NCI-H2196 treated with DMSO at 0.1 percent for 48 hours (cell line): ENCODE measurements around the gene SLC17A9.

ENCODE experiments used
- DNase-seq: peaks from one replicate; lab custom pipeline; 2025; ENCODE audit not compliant: unreplicated experiment; lab: John Stamatoyannopoulos, UW

The SLC17A9 gene, protein sequence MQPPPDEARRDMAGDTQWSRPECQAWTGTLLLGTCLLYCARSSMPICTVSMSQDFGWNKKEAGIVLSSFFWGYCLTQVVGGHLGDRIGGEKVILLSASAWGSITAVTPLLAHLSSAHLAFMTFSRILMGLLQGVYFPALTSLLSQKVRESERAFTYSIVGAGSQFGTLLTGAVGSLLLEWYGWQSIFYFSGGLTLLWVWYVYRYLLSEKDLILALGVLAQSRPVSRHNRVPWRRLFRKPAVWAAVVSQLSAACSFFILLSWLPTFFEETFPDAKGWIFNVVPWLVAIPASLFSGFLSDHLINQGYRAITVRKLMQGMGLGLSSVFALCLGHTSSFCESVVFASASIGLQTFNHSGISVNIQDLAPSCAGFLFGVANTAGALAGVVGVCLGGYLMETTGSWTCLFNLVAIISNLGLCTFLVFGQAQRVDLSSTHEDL

GRCh38 chr20:62952373-62952967, at the start of gene SLC17A9:
SLC17A9 (plus strand) TSS chr20:62952709; CDS start chr20:62952831, 122 bp downstream.
- DNase-seq: no peak

- DNase-seq: no peak
Measured at GRCh38 chr20:62902926-62903615, 49.4 kb upstream of the SLC17A9 start.

GRCh38 chr20:62905536-62906117, 46.9 kb upstream of the SLC17A9 start:
- DNase-seq: no peak

DNA sequence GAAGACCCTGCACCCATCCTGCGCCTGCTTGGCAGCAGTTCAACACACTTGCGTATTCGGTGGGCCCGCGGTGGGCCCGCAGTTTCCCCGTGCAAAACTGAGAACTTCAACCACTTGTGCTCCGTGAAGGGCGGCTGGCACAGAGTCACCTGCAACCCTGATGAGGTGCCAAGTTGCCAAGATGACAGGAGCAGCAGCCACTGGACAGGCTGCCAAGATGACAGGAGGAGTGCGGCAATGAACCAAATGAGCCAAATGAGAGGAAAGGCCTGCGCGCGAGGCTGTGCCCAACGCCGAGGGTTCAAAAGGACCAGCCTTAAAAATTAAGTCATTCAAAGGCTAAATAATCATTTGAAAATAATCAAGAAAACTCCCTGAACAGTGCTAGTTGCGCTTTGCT, 46.3 kb upstream of the SLC17A9 start:
- DNase-seq: no peak

DNA sequence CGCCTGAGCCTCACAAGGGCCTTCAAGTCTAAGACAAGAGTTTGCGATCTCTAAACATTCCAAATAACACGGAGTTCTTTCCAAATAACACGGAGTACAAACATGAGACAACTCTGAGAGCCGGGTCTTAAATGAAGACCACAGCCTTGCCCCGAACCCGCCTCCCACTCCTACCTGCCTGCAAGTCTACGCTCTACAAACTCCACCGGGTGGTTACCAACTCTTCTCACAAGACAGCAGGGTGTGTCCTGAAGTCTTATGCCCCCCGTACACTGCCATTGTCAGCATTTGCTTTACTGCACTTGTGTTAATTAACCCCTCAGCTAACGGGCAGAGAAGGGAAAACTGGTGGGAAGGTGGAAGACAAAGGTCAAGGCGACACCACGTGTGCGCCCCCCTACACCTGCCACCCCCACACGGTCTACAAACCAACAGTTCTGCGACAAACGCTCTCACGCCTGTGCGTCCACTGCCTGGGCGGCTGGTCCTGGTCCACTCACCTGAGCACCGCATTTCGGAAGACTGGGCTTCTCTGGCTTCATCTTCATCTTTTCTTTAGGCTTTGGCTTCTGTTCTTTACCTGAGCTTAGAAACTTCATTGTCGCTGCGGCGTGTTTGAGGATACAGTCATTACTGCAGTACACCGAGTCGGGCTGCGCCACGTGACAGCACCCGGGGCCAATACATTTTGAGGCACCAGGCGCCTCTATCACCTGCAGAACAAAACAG, 45.7 kb upstream of the SLC17A9 start:
- no peak for DNase-seq

DNA sequence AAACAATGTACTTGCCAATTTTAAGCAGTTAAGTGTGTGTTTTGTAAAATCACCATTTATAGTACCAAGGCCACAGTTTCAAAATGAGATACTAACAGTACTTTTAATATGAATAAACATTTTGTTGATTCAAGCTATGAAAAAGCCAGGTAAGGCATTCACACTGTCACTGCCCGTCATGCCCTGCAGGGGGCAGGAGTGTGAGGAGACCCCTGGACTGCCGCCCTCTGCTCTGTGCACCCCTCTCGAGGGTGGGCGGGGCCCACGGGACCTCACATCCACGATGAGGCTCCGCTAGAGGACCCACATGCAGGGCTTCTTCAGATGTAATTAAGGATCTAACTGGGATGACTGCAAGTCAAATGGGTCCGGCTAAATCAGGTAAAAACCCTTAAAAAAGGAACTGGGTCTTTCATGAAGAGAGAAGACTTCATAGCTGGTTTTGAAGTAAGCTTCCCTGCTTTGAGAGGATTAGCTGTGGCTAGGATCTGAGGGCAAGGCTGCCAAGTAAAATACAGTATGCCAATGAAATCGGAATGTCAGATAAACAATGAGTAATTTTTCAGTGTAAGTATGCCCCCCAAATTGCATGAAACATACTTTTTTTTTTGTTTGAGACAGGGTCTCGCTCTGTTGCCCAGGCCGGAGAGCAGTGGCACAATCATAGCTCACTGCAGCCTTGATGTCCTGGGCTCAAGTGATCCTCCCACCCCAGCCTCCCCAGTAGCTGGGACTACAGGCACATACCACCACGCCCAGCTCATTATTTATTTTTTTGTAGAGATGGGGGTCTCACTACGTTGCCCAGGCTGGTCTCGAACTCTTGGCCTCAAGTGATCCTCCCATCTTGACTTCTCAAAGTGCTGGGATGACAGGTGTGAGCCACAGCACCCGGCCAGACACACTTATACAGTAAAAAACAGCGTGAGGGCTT, 44.9 kb upstream of the SLC17A9 start:
- no peak for DNase-seq

GRCh38 chr20:62908971-62909791, 43.3 kb upstream of the SLC17A9 start:
- DNase-seq: peak; percentile 22

- DNase-seq: no peak
Measured at GRCh38 chr20:62910217-62910766, 42.2 kb upstream of the SLC17A9 start.

- DNase-seq: no peak
Measured at GRCh38 chr20:62910777-62911497, 41.6 kb upstream of the SLC17A9 start.

GRCh38 chr20:62911701-62912280, 40.7 kb upstream of the SLC17A9 start:
- no peak for DNase-seq

DNA sequence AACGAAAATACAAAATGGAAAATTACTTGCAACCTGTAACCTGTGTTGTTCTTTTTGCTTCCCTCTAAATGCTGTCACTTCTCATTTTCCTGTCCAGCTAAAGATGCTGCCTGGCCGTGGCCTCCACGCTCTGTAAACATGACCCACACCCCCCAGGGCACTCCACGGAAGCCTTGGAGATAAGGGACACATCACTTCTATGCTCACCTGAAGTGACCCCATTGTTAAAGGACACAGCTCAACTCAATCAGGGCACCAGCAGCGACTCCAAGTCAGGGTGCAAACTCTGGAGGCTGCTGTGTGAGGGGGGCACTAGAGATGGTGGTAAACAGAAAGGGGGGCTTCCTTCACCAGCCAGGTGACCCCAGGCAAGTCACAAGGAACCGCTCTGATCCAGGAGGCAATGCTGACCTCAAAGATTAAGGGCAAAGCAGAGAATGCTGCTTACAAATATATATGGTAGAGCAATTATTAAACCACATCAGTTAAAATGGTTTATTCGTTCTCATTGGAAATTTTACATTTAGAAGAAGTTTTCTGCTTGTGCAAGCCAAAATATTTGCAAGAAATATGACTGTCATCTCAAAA, 39.4 kb upstream of the SLC17A9 start:
- DNase-seq: no peak

DNA sequence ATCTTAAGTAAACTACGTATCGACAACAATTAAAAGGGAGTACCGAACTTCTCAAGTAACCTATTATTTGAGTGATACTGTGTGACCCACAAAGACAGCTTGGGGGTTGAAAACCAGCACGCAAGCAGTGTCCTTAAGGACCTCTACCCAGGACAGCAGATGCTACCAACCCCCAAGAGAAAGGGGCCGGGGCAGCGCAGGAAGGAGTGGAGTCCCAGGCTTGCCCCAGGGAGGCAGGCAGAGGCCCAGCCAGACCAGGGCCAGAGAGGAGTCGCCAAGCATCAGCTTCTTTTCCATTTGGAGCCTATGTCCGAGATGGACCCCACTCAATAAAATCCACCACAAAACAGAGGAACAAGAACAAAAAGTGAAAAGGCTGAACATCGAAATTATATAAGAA, 38.1 kb upstream of the SLC17A9 start:
- no peak for DNase-seq

DNA sequence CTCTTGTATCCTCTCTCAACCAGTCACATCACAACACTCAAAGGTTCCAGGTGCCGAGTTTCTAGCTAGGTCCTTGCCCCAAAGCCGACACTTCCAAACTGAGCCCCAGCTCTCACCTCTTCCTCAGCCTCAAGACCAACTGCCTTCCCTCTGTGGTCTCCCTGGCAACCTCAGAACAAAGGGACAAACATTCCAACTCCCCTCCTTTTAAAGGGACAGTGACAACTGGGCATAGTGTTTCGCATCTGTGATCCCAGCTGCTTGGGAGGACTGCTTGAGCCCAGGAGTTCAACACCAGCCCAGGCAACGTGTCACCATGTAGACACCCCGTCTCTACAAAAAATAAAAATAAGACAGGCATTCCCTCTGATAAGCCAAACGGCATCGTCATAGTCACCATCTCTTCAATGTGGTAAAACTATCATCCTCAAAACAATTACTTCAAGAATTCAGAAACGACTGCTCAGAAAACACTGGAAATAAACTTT, 37.5 kb upstream of the SLC17A9 start:
- peak; percentile 25 for DNase-seq

DNA sequence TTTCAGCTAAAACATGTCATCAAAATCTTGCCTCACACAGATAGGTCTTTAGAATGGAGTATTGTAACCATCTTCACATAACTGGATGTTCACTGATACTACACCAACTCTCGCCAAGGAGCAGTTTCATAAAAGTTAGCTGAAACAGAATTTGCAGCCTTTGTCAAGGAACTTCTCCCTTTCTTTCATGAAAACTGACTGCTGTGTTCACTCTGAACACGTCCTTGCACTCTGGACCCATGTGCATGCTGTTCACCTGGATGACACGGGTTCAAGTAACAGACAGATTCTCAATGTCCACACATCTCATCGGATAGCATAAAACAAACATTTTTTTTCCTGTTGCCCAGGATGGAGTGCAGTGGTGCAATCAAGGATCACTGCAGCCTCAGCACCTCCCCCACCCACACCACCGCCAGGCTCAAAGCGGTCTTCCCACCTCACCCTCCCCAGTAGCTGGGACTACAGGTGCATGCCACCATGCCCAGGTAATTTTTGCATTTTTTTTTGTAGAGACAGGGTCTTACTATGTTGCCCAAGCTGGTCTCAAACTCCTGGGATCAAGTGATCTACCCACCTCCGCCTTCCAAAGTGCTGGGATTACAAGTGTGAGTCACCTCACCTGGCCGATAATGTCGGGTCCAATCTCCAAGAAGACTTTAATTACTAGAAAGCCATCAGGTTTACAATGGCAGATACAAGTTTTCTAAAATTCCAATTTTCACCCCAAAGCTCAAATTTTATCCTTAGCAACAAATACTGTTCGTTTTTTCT, 35.6 kb upstream of the SLC17A9 start:
- no peak for DNase-seq

GRCh38 chr20:62917720-62918119, 34.8 kb upstream of the SLC17A9 start:
- DNase-seq: no peak

DNA sequence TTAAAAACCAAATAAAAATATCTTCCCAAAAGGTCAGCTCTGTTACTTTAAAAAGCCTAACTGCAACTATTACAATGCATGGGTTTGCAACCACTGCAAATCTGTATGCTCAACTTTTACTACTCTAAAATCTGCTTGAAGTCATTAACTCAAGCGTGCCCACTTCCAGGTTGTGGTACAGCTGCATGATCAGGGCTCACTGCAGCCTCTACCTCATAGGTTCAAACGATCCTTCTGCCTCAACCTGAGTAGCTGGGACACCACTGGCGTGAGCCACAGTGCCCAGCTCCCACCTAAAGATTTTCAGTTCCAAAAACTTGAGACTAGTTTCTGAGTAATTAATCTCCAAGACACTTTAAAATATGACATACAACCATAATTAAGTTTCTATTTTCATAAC, 34.4 kb upstream of the SLC17A9 start:
- no peak for DNase-seq
